BE2C (cell line): ENCODE data around the gene GDF7.

Experiments
- DNase-seq: peaks from one replicate; pipeline ENCODE4 v3.0.0-alpha.2; 2020
- H3K27me3 ChIP-seq: fragments of 250-450 bp; sonication (Bioruptor Pico); 2 replicates; pipeline ENCODE4 v1.5.1; 2020; ENCODE audit warnings: mild to moderate bottlenecking
- H3K36me3 ChIP-seq: fragments of 250-450 bp; sonication (Bioruptor Pico); 2 replicates; pipeline ENCODE4 v1.5.1; 2020; ENCODE audit warnings: mild to moderate bottlenecking
- H3K4me1 ChIP-seq: fragments of 250-450 bp; sonication (Bioruptor Pico); 2 replicates; pipeline ENCODE4 v1.5.1; 2020
- H3K4me3 ChIP-seq: 2 replicates; pipeline ENCODE4 v1.5.1; 2011; ENCODE audit warnings: low read depth, low read length
- H3K9me3 ChIP-seq: fragments of 250-450 bp; sonication (Bioruptor Pico); 2 replicates; pipeline ENCODE4 v1.5.1; 2020
- CTCF ChIP-seq: IDR thresholded peaks from 2 replicates; pipeline ENCODE4 v1.5.1; 2012; ENCODE audit warnings: mild to moderate bottlenecking, low read depth, low read length

Gene GDF7

GRCh38 chr2:20645301-20645701 lies 21.6 kb upstream of the GDF7 start:
- Histone ChIP-seq H3K27me3 (no peaks in the 10 kb centered on the region), H3K4me1 (peaks cover 26% of the 10 kb centered on the region), H3K9me3 (no peaks in the 10 kb centered on the region), H3K36me3 (no peaks in the 10 kb centered on the region), H3K4me3 (no peak overlapping the region)
- no peak for TF ChIP-seq CTCF
- no peak for DNase-seq

- H3K36me3 ChIP-seq, result no peaks in the 10 kb centered on the region
- H3K4me3 ChIP-seq, result no peak overlapping the region
- H3K4me1 ChIP-seq, result peaks cover 26% of the 10 kb centered on the region
- H3K27me3 ChIP-seq, result no peaks in the 10 kb centered on the region
- no peak for DNase-seq
- no peaks in the 10 kb centered on the region for H3K9me3 ChIP-seq
- TF ChIP-seq CTCF, result no peak
Observed at GRCh38 chr2:20645761-20646160, 21.2 kb upstream of the GDF7 start.

- H3K27me3 ChIP-seq, result no peaks in the 10 kb centered on the region
- H3K9me3 ChIP-seq, result no peaks in the 10 kb centered on the region
- H3K36me3 ChIP-seq, result no peaks in the 10 kb centered on the region
- H3K4me3 ChIP-seq, result no peak overlapping the region
- no peak for TF ChIP-seq CTCF
- DNase-seq, result no peak
- H3K4me1 ChIP-seq, result peaks cover 21% of the 10 kb centered on the region
Observed at GRCh38 chr2:20646446-20646845, 20.5 kb upstream of the GDF7 start.

GRCh38 chr2:20647211-20647610 lies 19.7 kb upstream of the GDF7 start:
- H3K9me3 ChIP-seq, result no peaks in the 10 kb centered on the region
- H3K4me3 ChIP-seq, result no peak overlapping the region

GRCh38 chr2:20647738-20648137 lies 19.2 kb upstream of the GDF7 start:
- no peak for TF ChIP-seq CTCF
- Histone ChIP-seq H3K4me1 (peaks cover 13% of the 10 kb centered on the region), H3K9me3 (no peaks in the 10 kb centered on the region), H3K36me3 (no peaks in the 10 kb centered on the region), H3K4me3 (no peak overlapping the region), H3K27me3 (no peaks in the 10 kb centered on the region)
- DNase-seq, result peak; percentile 71

More at GRCh38 chr2:20647211-20647610, 19.7 kb upstream of the GDF7 start:
- DNase-seq, result no peak
- no peak for TF ChIP-seq CTCF
- H3K27me3 ChIP-seq, result no peaks in the 10 kb centered on the region
- H3K36me3 ChIP-seq, result no peaks in the 10 kb centered on the region
- H3K4me1 ChIP-seq, result peaks cover 13% of the 10 kb centered on the region

- TF ChIP-seq CTCF, result no peak
- Histone ChIP-seq H3K36me3 (no peaks in the 10 kb centered on the region), H3K27me3 (no peaks in the 10 kb centered on the region), H3K9me3 (no peaks in the 10 kb centered on the region), H3K4me3 (no peak overlapping the region), H3K4me1 (peaks cover 13% of the 10 kb centered on the region)
- no peak for DNase-seq
Observed at GRCh38 chr2:20648206-20648605, 18.7 kb upstream of the GDF7 start.
